Esophagus muscularis mucosa (tissue), 4 donors: ENCODE results near the gene FRAS1. TPM values are rescaled to one million over a fixed set of nuclear protein-coding genes. Genes with fewer than 3 reads are reported as not detected.

Experiments used
- DNase-seq: peaks from one replicate; pipeline ENCODE4 v3.0.0-alpha.2; 2017; ENCODE audit errors: extremely low spot score
- H3K27ac ChIP-seq, 4 donors: fragments of 200-600 bp; sonication (generic); replicated peaks in 1 of 4; 1 replicate in 3 of 4; 2 replicates in 1 of 4; pipeline ENCODE4 v1.5.1; 2016 to 2019; ENCODE audit warnings: mild to moderate bottlenecking in 1 of 4
- H3K27me3 ChIP-seq, 4 donors: fragments of 200-600 bp; sonication (generic); one replicate each; pipeline versions ENCODE4 v1.5.1 to v1.6.0; 2016 to 2019
- H3K36me3 ChIP-seq, 4 donors: fragments of 200-600 bp; sonication (generic); one replicate each; pipeline ENCODE4 v1.5.1; 2016 to 2019
- H3K4me1 ChIP-seq, 4 donors: fragments of 200-600 bp; sonication (generic); one replicate each; pipeline ENCODE4 v1.5.1; 2016 to 2019
- H3K4me3 ChIP-seq, 4 donors: fragments of 200-600 bp; sonication (generic); 1 replicate in 2 of 4; 2 replicates in 2 of 4; pipeline ENCODE4 v1.5.1; 2016 to 2019; ENCODE audit warnings: mild to moderate bottlenecking in 4 of 4, moderate library complexity in 1 of 4
- H3K9me3 ChIP-seq, 4 donors: fragments of 200-600 bp; sonication (generic); 1 replicate in 3 of 4; 2 replicates in 1 of 4; pipeline ENCODE4 v1.5.1; 2016 to 2019
- CTCF ChIP-seq, 3 experiments: fragments of 200-600 bp in 2 of 3; fragments of 450-650 bp in 1 of 3; sonication (generic) in 2 of 3; IDR thresholded peaks; one replicate each; pipeline ENCODE4 v1.5.1; 2017 to 2019; ENCODE audit warnings: antibody characterized with exemption in 3 of 3, mild to moderate bottlenecking in 2 of 3, moderate library complexity in 1 of 3
- EP300 ChIP-seq: sonication (generic); formaldehyde crosslinking; IDR thresholded peaks from one replicate; pipeline ENCODE4 v1.6.1; 2017; ENCODE audit warnings: antibody characterized with exemption
- POLR2A ChIP-seq: fragments of 450-650 bp; IDR thresholded peaks from one replicate; pipeline ENCODE4 v1.6.1; 2017; ENCODE audit warnings: antibody characterized with exemption, moderate library complexity, mild to moderate bottlenecking, low read depth
- POLR2AphosphoS5 ChIP-seq, 2 donors: sonication (generic); formaldehyde crosslinking; IDR thresholded peaks; one replicate each; pipeline ENCODE4 v1.6.1; 2017; ENCODE audit warnings: antibody characterized with exemption in 2 of 2
- WGBS: methylation state at CpG from one replicate; pipeline ENCODE4 v1.1.5; 2018; 5-methylcytosine and 5-hydroxymethylcytosine counted together
- intact Hi-C: fragments of 100-400 bp; cut with DNase I; formaldehyde crosslinking; loops from one replicate; pipeline ENCODE4 v1.15.1; 2023
- total RNA-seq, 4 donors: library from RNA; depleted of rRNA; stranded (reverse); fragments of >200 nt; gene quantifications; one replicate each; pipeline versions ENCODE4 v1.1.0 to v1.2.1, GENCODE V29; 2016

The FRAS1 gene
- total RNA-seq, 4 donors from 2014 or later: 5.3 to 8.7 (median 5.7) TPM

DNA sequence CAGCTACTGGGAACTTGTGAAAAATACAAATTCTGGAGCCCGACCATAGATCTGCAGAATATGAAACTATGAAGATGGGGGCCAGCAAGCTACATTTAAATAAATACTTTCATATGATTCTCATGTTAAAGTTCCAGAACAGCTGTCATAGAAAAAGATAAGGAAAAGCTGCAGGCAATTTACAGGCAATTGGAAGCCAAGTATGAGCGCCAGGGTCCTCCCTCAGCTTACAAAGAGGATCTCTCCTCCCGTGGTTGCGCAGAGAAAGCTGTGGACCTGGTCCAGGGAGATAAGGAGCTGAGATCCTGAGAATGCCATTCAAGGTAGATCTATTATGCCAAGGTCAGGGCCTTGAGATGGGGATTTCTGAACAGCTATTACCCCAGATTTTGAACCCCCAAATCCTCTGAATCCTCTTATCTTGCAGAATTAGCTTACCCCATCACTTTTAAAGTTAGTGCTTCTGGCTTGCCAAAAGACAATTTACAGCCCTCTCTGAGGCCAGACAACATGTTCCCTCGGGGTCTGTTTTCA, 25.6 kb upstream of the FRAS1 start:
- H3K36me3 ChIP-seq: no peaks in the 10 kb centered on the region
- intact Hi-C loops: no loop called here
- H3K4me1 ChIP-seq: no peaks in the 10 kb centered on the region
- no peaks in the 10 kb centered on the region for H3K27me3 ChIP-seq
- DNase-seq: no peak
- 71% methylated on average over 5 of the region's 5 CpGs for WGBS
- TF ChIP-seq EP300: no peak
- TF ChIP-seq POLR2AphosphoS5 (IDR thresholded peaks at IDR 0.05): no peak
- TF ChIP-seq POLR2A: no peak
- TF ChIP-seq CTCF (IDR thresholded peaks at IDR 0.05): no peak
- no peak overlapping the region for H3K27ac ChIP-seq
- no peaks in the 10 kb centered on the region for H3K9me3 ChIP-seq
- no peak overlapping the region for H3K4me3 ChIP-seq

- Histone ChIP-seq H3K9me3 (no peaks in the 10 kb centered on the region), H3K27ac (no peak overlapping the region), H3K4me1 (no peaks in the 10 kb centered on the region), H3K27me3 (no peaks in the 10 kb centered on the region), H3K4me3 (no peak overlapping the region), H3K36me3 (no peaks in the 10 kb centered on the region)
- no peak for DNase-seq
- TF ChIP-seq EP300 (no peak), POLR2A (no peak), CTCF (IDR thresholded peaks at IDR 0.05) (no peak), POLR2AphosphoS5 (IDR thresholded peaks at IDR 0.05) (no peak)
- intact Hi-C loops: no loop called here
Observed at GRCh38 chr4:78032446-78032845, 24.7 kb upstream of the FRAS1 start.

DNA sequence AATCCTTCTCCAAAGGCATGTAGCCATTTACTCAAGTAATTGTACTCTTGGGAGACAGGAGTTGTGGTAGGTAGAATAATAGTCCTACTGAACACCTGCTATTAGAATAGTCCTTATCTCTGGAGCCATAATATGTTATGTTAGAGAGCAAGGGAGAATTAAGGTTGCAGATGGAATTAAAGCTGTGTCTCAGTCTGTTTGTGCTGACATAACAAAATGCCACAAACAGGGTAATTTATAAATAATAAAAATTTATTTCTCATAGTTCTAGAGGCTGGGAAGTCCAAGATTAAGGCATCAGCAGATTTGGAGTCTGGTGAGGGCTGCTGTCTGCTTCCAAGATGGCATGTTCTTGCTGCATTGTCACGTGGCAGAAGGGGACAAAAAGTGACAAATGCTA, 24.2 kb upstream of the FRAS1 start:
- H3K4me3 ChIP-seq: no peak overlapping the region
- no peaks in the 10 kb centered on the region for H3K9me3 ChIP-seq
- no peak for DNase-seq
- no peak overlapping the region for H3K27ac ChIP-seq
- intact Hi-C loops: no loop called here
- 75% methylated on average over 1 of the region's 1 CpG for WGBS
- no peaks in the 10 kb centered on the region for H3K36me3 ChIP-seq
- H3K27me3 ChIP-seq: no peaks in the 10 kb centered on the region
- TF ChIP-seq POLR2AphosphoS5 (IDR thresholded peaks at IDR 0.05) (no peak), CTCF (IDR thresholded peaks at IDR 0.05) (no peak), EP300 (no peak), POLR2A (no peak)
- H3K4me1 ChIP-seq: no peaks in the 10 kb centered on the region

- Histone ChIP-seq H3K9me3 (no peaks in the 10 kb centered on the region), H3K27me3 (no peaks in the 10 kb centered on the region), H3K4me3 (no peak overlapping the region), H3K36me3 (no peaks in the 10 kb centered on the region), H3K27ac (no peak overlapping the region), H3K4me1 (no peaks in the 10 kb centered on the region)
- DNase-seq: no peak
- intact Hi-C loops: no loop called here
- no peak for TF ChIP-seq EP300
- no peak for TF ChIP-seq CTCF (IDR thresholded peaks at IDR 0.05)
- TF ChIP-seq POLR2A: no peak
- TF ChIP-seq POLR2AphosphoS5 (IDR thresholded peaks at IDR 0.05): no peak
Observed at GRCh38 chr4:78033861-78034260, 23.3 kb upstream of the FRAS1 start.

GRCh38 chr4:78038704-78039103, 18.4 kb upstream of the FRAS1 start:
- 95% methylated on average over 5 of the region's 5 CpGs for WGBS
- H3K4me3 ChIP-seq: no peak overlapping the region

More at GRCh38 chr4:78038704-78039103, 18.4 kb upstream of the FRAS1 start:
- TF ChIP-seq EP300 (no peak), POLR2A (no peak)
- intact Hi-C loops: no loop called here
- no peak for DNase-seq
- H3K27me3 ChIP-seq: no peaks in the 10 kb centered on the region
- no peaks in the 10 kb centered on the region for H3K36me3 ChIP-seq
- no peaks in the 10 kb centered on the region for H3K4me1 ChIP-seq
- H3K27ac ChIP-seq: no peak overlapping the region
- peaks cover 0 to 5% (median 0%) of the 10 kb centered on the region in 4 donors for H3K9me3 ChIP-seq
